GM21786 (cell line): ENCODE results near the gene ZKSCAN7.
"Not testable (repeated sequence)": the region's sequence is repeated elsewhere in the genome, so short reads cannot be mapped to it uniquely, and the experiment has no call there.

ENCODE experiments used
- ATAC-seq: cut with Tn5 transposase; IDR thresholded peaks from one replicate; pipeline ENCODE4 v1.9.1; 2021; ENCODE audit not compliant: unreplicated experiment

The ZKSCAN7 gene

DNA sequence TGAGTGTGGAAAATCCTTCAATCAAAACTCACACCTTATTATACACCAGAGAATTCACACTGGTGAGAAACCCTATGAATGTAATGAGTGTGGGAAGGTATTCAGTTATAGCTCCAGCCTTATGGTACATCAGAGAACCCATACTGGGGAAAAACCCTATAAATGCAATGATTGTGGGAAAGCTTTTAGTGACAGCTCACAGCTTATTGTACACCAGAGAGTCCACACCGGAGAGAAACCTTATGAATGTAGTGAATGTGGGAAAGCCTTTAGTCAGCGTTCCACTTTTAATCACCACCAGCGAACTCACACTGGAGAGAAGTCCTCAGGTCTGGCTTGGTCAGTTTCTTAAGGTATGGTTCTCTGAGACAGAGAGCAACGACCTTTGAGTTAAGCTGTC, 16.0 kb downstream of the ZKSCAN7 start:
- no peak for ATAC-seq

DNA sequence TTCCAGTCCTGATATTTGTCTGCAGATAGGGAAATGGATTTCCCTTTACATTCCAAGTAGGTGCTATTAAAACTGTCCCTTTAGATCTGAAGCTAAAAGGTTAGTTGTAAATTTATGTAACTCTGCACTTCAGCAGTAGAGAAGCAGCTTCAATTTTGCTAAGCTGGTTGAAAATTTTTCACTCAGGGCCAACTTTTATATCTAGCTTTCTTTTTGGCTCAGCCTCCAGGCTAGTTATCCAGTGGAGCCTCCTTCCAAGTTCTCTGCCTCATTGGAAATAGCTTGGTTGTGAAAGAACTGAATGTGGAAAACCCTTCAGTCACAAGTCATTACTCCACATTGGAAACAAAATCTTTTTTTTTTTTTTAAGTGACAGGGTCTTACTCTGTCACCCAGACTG, 21.6 kb downstream of the ZKSCAN7 start:
- ATAC-seq = no peak

DNA sequence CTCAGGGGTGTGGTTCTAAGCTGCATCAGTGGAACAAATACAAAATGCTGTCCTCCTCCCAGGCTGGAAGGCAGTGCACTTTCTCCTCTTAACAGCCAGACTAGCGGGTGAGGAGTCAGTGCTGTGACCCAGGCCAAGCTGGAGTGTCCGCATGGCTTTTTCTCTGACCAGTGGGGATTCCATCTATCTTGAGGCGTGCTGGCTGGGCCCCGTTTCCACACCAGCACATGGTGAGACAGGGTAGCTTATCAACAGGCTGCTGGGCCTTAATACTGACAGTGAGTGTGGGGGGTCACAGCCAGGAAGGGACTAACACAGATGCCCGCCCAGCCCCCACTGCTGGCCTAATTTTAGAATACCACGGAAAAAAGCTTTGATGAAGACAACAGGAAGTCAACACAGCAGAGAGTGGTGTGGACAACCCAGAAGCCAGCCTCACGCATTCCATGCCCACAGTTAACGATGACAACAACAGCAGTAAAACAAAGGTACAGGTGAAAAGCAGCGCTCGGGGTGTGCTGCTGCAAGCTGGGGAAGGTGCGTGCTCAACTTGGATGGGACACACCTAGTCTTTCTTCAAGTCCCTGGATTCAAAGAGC, 22.5 kb downstream of the ZKSCAN7 start:
- not testable (repeated sequence) for ATAC-seq

DNA sequence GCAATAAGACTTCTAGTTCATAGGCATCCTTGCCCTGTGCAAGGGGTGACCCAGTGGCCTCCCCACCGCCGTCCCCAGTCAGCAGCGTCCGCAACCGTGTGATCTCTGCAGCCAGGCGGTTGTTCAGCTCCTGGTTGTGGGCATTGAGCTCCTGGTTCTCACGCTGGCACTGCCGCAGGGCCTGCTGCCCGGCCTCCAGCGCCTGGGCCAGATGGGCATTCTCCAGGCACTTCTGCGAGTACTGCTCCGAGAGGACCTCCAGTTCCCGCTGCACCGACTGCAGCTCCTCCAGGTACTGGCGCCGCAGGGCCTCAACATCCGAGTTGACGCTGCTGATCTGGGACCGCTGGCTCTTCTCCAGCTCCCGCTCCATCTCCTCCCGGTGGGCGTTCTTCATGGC, 23.3 kb downstream of the ZKSCAN7 start:
- not testable (repeated sequence) for ATAC-seq

DNA sequence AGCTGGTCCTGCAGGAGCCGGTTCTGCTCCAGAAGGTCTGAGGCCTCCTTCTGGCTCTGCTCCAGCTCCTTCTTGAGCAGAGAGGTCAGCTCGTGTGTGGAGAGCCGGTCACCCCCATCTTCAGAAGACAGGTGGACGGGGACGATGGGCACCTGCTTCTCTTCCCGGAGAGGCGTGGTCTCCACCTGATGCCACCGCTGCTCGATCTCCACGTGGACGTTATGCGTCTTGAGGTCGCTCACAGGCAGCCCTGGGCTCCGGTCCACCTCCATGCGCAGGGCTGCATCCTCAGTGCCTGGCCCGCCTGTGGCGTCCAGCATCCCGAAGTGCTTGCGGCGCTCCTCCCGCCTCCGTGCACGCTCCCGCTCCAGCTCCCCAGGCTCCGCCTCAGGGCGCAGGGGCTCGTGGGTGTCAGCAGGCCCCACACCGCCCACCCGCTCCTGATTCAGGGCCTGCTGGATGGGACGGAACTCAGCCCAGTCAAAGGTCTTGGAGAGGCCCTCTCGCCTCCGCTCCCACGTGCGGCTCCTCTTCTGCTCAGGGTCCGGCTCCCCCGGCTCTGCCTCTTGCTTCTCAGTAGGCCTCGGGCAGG, 24.0 kb downstream of the ZKSCAN7 start:
- not testable (repeated sequence) for ATAC-seq

DNA sequence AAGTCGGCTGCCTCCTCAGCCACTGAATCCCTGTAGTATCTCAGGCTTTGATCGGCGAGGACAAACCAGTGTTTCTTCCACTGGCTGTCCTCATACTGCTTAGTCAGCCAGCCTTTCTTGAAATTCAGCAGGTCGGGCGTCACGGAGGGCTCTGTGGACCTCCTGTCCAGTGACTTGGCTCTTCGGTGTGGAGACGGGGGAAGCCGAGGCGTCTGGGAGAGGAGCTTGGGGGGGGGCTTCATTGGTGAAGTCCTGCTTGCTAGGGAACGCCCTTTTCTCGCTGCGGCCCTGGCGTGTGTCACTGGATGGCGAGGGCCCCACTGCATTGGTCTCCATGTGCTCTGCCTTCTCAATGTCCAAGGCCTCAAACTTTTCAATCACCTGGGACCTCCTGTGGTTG, 24.8 kb downstream of the ZKSCAN7 start:
- ATAC-seq = not testable (repeated sequence)

DNA sequence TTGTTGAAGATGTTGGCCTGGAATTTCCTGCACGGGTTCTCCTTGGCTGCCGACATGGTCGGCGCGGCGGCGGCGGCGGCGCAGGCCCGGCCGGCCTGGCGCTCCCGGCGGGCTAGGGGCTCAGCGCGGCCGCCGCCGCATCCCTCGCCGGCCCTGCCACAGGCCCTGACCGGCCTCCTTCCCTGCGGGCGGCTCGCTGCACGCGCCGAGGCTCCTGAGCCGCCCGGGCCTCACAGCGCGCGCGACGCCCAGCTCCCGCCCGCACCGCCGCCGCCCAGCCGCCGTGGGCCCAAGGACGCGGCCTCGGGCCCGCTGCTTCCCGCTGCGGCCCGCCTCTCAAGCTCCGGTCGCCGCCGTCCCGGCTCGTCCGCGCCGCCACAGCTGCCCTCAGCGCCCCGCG, 26.0 kb downstream of the ZKSCAN7 start:
- not testable (repeated sequence) for ATAC-seq

DNA sequence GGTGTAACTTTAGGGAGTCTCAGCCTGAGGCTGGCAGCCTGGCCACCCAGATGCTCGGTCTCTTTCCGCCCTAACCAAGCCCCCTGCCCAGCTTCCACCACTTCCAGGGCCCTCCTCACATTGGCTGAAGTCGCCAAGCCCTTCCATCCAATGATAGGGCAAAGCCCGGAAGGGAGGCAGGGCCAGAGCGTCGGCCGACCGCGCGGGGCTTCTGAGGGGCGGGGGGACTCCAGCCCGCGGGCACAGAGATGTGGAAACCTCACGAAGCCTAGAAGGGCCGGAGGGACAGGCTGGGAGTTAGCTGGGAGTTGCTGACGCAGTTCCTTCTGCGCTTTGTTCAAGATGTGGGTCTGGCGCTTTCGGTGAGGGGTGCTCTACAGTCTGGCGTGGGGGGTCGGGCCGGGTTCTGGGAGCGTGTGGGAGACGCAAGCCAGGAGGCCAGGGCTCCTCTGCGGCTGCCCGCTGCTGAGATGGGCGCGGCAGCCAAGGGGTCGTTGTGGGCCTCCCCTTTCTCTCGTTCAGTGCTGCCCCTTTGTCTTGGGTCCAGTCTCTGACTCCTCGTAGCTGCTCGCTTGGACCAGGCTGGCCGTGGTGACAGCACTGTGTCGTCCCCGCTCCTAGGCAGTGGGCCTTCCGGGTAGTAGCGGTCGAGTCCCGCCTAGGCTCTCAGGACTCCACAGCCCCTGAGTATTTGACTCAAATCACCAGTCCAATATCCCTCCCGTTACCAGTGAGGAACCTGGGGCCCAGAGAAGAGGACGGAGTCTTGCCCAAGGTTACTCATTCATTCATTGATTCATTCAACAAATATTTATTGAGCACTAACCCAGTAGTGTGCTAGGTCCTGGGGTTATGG, 29.9 kb downstream of the ZKSCAN7 start, which contains the start of gene ZNF660:
Gene ZNF660, plus strand, starts transcription at position 319 of the 856 bp plus-strand sequence. CDS start 9,230 bp downstream, outside the sequence.
- peak; percentile 86 for ATAC-seq

DNA sequence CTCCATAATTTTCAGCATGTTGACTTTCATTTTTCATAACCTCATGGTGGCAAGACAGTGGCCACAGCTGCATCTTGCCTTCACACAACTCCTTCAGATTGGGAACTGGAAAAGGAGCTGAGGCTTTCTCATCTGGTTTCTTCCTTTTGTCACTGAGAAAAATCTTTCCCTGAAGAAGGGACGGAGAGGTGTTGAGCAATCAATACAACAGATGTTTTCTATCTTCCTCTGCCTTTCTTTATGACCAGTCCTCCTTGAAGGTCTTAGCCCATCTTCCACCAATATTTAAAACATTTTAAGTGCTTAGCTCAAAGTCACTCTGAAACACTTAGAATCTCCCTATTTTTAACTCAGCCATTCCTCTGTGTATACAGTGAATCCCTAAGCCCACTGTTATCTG, 41.6 kb downstream of the ZKSCAN7 start:
- ATAC-seq = no peak

DNA sequence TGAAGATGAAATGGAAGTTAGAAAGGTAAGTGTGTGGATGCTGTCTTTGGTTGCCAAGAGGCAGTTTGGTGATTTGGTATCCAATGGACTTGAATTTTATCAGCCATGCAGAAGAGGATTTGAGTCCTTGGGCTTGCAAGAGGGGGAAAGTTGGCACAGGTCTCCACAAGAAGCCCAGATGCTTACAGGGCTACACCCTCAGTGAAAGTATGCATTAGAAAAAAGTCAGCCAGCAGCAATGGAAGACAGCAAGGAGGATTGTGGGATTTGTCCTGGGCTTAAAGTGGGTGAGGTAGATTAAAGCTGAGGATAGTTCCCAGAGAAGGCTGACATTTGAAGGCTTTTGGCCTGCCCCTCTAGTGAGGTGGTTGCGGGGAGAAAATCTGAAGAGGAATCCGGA, 46.8 kb downstream of the ZKSCAN7 start:
- ATAC-seq = no peak

DNA sequence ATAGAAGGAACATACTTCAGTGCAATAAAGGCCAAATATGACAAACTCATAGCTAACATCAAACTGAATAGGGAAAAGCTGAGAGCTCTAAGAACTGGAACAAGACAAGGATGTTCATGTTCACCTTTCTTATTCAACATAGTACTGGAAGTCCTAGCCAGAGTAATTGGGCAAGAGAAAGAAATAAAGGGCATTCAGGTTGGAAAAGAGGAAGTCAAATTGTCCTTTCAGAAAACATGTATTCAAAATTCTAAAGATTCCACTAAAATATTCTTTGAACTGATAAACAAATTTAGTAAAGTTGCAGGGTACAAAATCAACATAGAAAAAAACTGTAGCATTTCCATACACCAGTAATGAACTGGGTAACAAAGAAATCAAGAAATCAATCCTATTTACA, 57.7 kb downstream of the ZKSCAN7 start:
- no peak for ATAC-seq
